Measurements from ENCODE around the gene FBLN2.

The FBLN2 gene

GRCh38 chr3:13584427-13584891 is 35.5 kb downstream of the FBLN2 start:
- DNase-seq = no peak

GRCh38 chr3:13584901-13585300 is 36.0 kb downstream of the FBLN2 start:
- no peak for DNase-seq

GRCh38 chr3:13587442-13587841 is 38.5 kb downstream of the FBLN2 start:
- DNase-seq = no peak

- DNase-seq = no peak
Observed at GRCh38 chr3:13588221-13588701, 39.3 kb downstream of the FBLN2 start.

GRCh38 chr3:13588993-13589392 is 40.1 kb downstream of the FBLN2 start:
- DNase-seq = no peak

- DNase-seq = no peak
Observed at GRCh38 chr3:13590841-13591520, 42.1 kb downstream of the FBLN2 start.

GRCh38 chr3:13593615-13594014 is 44.7 kb downstream of the FBLN2 start:
- DNase-seq = no peak

GRCh38 chr3:13594146-13594545 is 45.2 kb downstream of the FBLN2 start:
- no peak for DNase-seq

GRCh38 chr3:13594991-13595421 is 46.1 kb downstream of the FBLN2 start:
- DNase-seq = no peak

GRCh38 chr3:13595485-13595884 is 46.6 kb downstream of the FBLN2 start:
- DNase-seq = no peak

GRCh38 chr3:13596426-13597205 is 47.7 kb downstream of the FBLN2 start:
- DNase-seq = no peak

- DNase-seq = no peak
Observed at GRCh38 chr3:13597661-13598060, 48.7 kb downstream of the FBLN2 start.

GRCh38 chr3:13598201-13598600 is 49.3 kb downstream of the FBLN2 start:
- no peak for DNase-seq

- DNase-seq = no peak
Observed at GRCh38 chr3:13598926-13599886, 50.3 kb downstream of the FBLN2 start.

- no peak for DNase-seq
Observed at GRCh38 chr3:13599887-13600450, 51.0 kb downstream of the FBLN2 start.

GRCh38 chr3:13600950-13601691 is 52.2 kb downstream of the FBLN2 start:
- no peak for DNase-seq

- DNase-seq = no peak
Observed at GRCh38 chr3:13601692-13602080, 52.8 kb downstream of the FBLN2 start.

GRCh38 chr3:13605555-13605954 is 56.6 kb downstream of the FBLN2 start:
- no peak for DNase-seq

- DNase-seq = no peak
Observed at GRCh38 chr3:13607821-13608597, 59.1 kb downstream of the FBLN2 start.

GRCh38 chr3:13608969-13609725 is 60.2 kb downstream of the FBLN2 start:
- DNase-seq = no peak
